Activated CD8-positive, alpha-beta T cell treated with anti-CD3 and anti-CD28 coated beads for 36 hours (primary cell): ENCODE data around the gene NMS. TPM values are rescaled to one million over a fixed set of nuclear protein-coding genes. Genes with fewer than 3 reads are reported as not detected.

ENCODE experiments used
- ATAC-seq: fragments of 200-7000 bp; cut with Tn5 transposase; one replicate; pipeline ENCODE4 v1.10.0; 2021; ENCODE audit warnings: mild to moderate bottlenecking, moderate library complexity
- CTCF ChIA-PET: fragments of 350-600 bp; sonication (Branson Sonifier 250); formaldehyde crosslinking; loops from one replicate; lab custom pipeline; 2021; ENCODE audit warnings: antibody characterized with exemption; lab: Charles Lee
- POLR2A ChIA-PET: fragments of 350-600 bp; sonication (Branson Sonifier 250); formaldehyde crosslinking; loops from one replicate; lab custom pipeline; 2021; ENCODE audit warnings: antibody characterized with exemption; lab: Charles Lee
- DNase-seq: peaks from one replicate; pipeline ENCODE4 v3.0.0-alpha.2; 2020
- H3K27ac Mint-ChIP-seq: one replicate; pipeline ENCODE4 v1.8.0; 2021; ENCODE audit warnings: mild to moderate bottlenecking, mixed read lengths
- H3K27me3 Mint-ChIP-seq: one replicate; pipeline ENCODE4 v1.8.0; 2021; ENCODE audit warnings: mixed read lengths
- H3K36me3 Mint-ChIP-seq: one replicate; pipeline ENCODE4 v1.8.0; 2021; ENCODE audit warnings: low read depth, mixed read lengths
- H3K4me1 Mint-ChIP-seq: one replicate; pipeline ENCODE4 v1.8.0; 2021; ENCODE audit warnings: low read depth, mixed read lengths
- H3K4me3 Mint-ChIP-seq: one replicate; pipeline ENCODE4 v1.8.0; 2021; ENCODE audit warnings: mild to moderate bottlenecking, moderate library complexity, mixed read lengths
- H3K9me3 Mint-ChIP-seq: one replicate; pipeline ENCODE4 v1.8.0; 2021; ENCODE audit warnings: mixed read lengths
- intact Hi-C: fragments of 100-400 bp; cut with micrococcal nuclease; formaldehyde crosslinking; loops from one replicate; pipeline ENCODE4 v1.10.0; 2022
- total RNA-seq, 2 experiments: library from RNA; stranded (reverse); gene quantifications; one replicate each; pipeline ENCODE4 v1.2.3, GENCODE V29; 2021
- TF ChIP-seq, protein P1 (sequence below): fragments of 200-600 bp; IDR thresholded peaks from one replicate; pipeline ENCODE4 v1.8.0; 2022; ENCODE audit warnings: antibody characterized with exemption, mild to moderate bottlenecking

NMS gene
- total RNA-seq, 2 experiments from 2014 or later: not detected

DNA sequence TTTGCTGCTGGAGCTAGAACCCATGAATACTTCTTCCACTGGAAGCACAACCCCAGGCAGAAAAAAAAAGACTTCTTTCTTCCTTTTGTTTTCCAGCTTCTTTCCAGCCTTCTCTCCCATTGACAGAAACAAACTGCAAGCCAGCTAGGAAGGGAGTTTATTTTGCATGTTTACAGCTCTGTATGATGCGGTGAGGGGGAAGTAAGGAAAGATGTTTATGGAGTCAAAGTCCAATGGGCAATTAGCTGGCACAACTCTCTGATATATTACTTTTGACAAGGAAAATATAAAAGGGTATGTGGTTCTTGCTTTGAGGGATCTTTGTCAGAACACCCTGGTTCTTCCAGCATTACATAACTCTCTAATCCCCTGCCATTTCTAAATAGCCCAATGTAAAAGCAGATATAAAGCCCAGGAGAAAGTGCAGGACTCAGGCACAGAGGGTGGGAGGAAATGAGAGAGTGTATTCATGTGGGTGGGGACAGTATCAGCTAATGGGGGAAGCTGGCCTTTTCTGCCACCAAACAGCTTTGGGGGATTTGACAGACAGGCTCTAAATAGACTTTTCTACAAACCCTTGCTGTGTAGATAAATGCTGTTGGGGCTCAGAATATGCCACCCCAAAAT lies 9.3 kb upstream of the NMS start:
- DNase-seq: no peak
- TF ChIP-seq, protein P1, sequence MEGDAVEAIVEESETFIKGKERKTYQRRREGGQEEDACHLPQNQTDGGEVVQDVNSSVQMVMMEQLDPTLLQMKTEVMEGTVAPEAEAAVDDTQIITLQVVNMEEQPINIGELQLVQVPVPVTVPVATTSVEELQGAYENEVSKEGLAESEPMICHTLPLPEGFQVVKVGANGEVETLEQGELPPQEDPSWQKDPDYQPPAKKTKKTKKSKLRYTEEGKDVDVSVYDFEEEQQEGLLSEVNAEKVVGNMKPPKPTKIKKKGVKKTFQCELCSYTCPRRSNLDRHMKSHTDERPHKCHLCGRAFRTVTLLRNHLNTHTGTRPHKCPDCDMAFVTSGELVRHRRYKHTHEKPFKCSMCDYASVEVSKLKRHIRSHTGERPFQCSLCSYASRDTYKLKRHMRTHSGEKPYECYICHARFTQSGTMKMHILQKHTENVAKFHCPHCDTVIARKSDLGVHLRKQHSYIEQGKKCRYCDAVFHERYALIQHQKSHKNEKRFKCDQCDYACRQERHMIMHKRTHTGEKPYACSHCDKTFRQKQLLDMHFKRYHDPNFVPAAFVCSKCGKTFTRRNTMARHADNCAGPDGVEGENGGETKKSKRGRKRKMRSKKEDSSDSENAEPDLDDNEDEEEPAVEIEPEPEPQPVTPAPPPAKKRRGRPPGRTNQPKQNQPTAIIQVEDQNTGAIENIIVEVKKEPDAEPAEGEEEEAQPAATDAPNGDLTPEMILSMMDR: no peak
- H3K27me3 Mint-ChIP-seq: peaks cover 7% of the 10 kb centered on the region
- CTCF ChIA-PET: interaction anchor here (0.9 to 1.5 kb wide), 3 partner anchors 9 to 421 kb away, joined by 3 to 4 read pairs (median 3); partner anchors contain the start of gene NMS
- peaks cover 10% of the 10 kb centered on the region for H3K9me3 Mint-ChIP-seq
- POLR2A ChIA-PET: interaction anchor here (1.0 kb wide), 1 partner anchor 13 kb away, joined by 4 read pairs; no protein-coding TSS in a partner anchor
- H3K4me1 Mint-ChIP-seq: no peaks in the 10 kb centered on the region
- intact Hi-C loops: no loop called here
- H3K27ac Mint-ChIP-seq: no peak overlapping the region
- no peak overlapping the region for H3K4me3 Mint-ChIP-seq
- no peaks in the 10 kb centered on the region for H3K36me3 Mint-ChIP-seq
- ATAC-seq: no peak

DNA sequence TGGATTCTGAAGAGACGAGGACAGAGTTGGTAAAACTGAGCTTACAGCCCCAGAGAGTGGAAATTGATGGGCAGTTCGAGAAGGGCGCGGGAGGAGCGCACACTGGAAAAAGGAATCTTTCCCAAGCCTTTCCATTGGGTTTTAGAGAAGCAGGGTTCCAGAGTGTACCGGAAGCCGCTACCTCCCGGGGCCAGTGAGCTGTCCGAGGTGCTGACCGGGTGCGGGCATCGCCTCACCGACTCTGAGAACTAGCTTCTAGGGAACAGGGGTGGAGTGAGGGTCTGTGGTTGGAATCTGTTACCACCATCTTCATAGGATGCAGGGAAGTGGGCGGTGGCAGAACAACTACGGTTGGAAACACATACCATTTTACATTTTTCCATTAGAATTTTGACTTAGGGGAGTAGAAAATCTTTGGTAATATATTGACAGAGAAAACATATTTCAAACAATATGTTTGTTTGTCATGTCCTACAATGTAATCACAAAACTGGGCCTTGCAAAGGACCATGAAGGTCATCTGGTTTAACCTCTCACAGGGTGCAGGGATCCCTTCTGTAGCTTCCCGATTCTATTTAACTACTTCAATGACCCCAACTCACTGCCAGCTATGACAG lies 724 bp downstream of the NMS start:
- Mint-ChIP-seq H3K27me3 (peaks cover 23% of the 10 kb centered on the region), H3K4me1 (no peaks in the 10 kb centered on the region), H3K4me3 (no peak overlapping the region), H3K9me3 (no peaks in the 10 kb centered on the region), H3K27ac (no peak overlapping the region), H3K36me3 (no peaks in the 10 kb centered on the region)
- ChIA-PET CTCF (interaction anchor here (0.7 kb wide), 1 partner anchor 10 kb away, joined by 4 read pairs; no protein-coding TSS in a partner anchor), POLR2A (interaction anchor here (0.6 kb wide), 1 partner anchor 29 kb away, joined by 3 read pairs; no protein-coding TSS in a partner anchor)
- ATAC-seq (no peak), DNase-seq (peak; percentile 36)
- TF ChIP-seq, protein P1: no peak
- intact Hi-C loops: no loop called here

DNA sequence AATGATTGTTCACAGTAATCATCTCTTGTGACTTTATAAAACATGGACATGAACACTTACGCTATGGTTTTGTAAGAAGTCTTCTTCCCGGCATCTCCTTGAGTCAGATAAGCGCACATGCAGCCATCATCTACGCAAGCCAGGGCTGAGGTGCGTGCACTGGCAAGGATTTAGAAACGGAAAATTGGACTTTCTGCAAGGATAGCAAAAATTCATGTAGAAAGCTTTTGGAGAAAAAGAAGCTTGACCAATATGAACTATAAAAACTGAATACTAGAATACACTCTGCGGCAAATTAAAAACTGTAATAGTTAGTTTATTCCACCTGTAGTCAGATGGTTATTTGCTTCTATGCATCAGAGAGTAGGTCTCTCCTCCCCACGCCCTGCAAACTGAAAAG lies 6.3 kb downstream of the NMS start:
- no peaks in the 10 kb centered on the region for H3K4me1 Mint-ChIP-seq
- no peak overlapping the region for H3K27ac Mint-ChIP-seq
- TF ChIP-seq, protein P1: no peak
- ATAC-seq (no peak), DNase-seq (no peak)
- H3K4me3 Mint-ChIP-seq: no peak overlapping the region
- peaks cover 5% of the 10 kb centered on the region for H3K27me3 Mint-ChIP-seq
- CTCF ChIA-PET: no interaction called here
- intact Hi-C loops: no loop called here
- POLR2A ChIA-PET: no interaction called here
- no peaks in the 10 kb centered on the region for H3K36me3 Mint-ChIP-seq
- H3K9me3 Mint-ChIP-seq: no peaks in the 10 kb centered on the region

DNA sequence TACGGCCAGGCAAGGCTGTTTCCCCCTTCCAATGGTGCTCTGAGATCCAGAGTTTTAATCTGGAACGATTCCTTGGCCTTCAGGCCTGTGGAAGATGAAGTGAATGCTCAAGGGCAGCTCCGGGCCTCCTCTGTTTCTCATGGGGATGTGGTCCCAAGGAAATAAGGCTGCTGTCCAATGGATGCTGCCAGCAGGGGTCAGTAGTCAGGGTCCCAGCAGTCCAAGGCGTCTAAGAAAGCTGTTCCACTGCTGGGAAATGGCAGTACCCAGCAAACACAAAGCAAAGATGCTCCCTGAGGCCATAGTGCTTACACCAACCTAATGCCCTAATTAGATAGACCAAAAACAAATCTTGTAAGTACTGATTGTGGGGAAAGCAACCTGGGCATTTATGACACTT lies 12.5 kb downstream of the NMS start:
- peak; percentile 11 for DNase-seq
- CTCF ChIA-PET: interaction anchor here (1.4 kb wide), 1 partner anchor 27 kb away, joined by 3 read pairs; no protein-coding TSS in a partner anchor
- POLR2A ChIA-PET: no interaction called here

More for the DNA sequence above, 12.5 kb downstream of the NMS start:
- Mint-ChIP-seq H3K9me3 (no peaks in the 10 kb centered on the region), H3K27me3 (no peaks in the 10 kb centered on the region), H3K27ac (no peak overlapping the region), H3K4me1 (no peaks in the 10 kb centered on the region), H3K4me3 (no peak overlapping the region), H3K36me3 (no peaks in the 10 kb centered on the region)
- no peak for ATAC-seq
- intact Hi-C loops: no loop called here
- TF ChIP-seq, protein P1: no peak
